CD1c-positive myeloid dendritic cell (primary cell): ENCODE measurements around the gene ZBED6.
"Not testable (repeated sequence)": the region's sequence is repeated elsewhere in the genome, so short reads cannot be mapped to it uniquely, and the experiment has no call there.

Source experiments
- DNase-seq: peaks from one replicate; pipeline ENCODE4 v3.0.0-alpha.2; 2016; ENCODE audit errors: extremely low spot score

Gene ZBED6

DNA sequence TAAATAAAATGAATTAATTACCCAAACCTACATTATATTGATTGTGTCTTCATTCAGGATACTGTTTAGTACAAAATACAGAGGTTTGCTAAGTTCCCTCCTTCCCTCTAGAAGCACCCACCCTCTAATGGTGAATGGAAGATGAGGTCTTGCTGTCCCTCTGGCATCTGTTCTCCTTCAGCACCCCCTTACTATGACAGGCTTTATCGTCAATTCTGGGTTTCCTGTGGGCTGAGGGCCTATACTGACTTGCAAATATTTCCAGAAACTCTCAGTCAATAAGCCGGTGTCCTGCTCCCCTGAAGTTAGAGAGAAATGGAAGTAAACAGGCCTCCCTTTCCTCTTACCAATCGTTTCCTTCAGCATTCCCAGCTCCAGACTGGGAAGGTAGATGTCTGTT, 17.3 kb upstream of the ZBED6 start:
- no peak for DNase-seq

DNA sequence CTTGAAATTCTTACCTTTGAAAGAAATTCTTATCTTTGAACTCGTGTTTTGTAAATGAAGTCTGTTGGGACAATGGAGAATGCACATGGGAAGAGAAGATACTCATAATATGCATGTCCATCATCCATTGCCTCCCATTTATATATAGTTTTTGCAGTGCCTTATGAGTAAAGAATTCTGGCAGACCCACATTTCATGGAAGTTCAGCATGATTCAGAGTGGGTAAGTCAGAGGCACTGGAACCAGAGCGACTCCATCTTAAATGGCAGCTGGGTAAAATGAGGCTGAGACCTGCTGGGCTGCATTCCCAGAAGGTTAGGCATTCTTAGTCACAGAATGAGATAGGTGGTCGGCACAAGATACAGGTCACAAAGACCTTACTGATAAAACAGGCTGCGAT, 16.6 kb upstream of the ZBED6 start:
- no peak for DNase-seq

DNA sequence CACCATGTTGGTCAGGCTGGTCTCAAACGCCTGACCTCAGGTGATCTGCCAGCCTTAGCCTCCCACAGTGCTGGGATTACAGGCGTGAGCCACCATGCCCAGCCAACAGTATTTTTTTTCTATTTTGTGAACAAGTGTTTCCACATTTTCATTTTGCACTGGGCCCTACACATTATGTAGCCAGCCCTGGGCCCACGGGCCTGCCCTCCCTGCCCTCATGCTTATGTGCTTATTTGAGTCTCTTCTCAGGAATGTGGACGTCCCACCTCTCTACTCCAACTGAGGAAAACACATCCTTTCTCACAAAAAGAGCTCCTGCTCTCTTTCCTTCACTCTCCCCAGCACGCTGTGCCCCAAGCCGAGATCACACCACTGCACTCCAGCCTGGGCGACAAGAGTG, 13.5 kb upstream of the ZBED6 start:
- no peak for DNase-seq

DNA sequence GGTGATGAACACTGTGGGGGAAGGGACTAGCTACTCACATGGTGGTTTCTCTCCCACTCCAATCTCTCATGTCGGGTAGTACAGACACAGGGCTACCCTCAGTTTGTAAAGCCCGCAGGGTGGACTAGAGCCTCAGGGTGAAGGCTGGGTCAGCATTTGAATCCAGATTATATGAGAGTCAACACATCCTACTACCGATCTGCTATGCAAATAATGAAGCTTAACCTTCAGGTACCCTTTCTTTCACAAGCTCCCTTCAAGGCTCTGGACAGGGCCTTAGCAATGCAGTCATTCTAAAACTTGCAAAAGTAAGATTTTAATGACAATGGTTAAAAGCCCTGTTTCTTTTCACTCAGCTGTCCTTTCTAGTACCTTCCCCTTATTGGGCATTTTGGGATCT, 5.5 kb upstream of the ZBED6 start:
- DNase-seq, result no peak

DNA sequence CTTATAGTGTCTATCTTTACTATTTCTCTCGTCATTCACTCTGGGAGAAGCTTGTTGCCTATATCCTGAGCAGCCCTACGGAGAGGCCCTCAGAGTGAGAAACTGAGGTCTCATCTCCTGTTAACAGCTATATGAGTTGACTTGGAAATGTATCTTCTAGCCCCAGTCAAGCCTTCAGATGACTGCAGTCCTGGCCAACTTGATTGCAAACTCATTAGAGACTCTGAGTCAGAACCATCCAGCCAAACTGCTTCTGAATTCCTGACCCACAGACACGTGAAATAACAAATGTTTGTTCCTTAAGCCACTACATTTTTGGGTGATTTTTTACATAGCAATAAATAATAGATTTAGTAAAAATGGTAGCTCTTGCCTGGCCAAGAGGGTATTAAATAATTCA, 3.9 kb upstream of the ZBED6 start:
- no peak for DNase-seq

DNA sequence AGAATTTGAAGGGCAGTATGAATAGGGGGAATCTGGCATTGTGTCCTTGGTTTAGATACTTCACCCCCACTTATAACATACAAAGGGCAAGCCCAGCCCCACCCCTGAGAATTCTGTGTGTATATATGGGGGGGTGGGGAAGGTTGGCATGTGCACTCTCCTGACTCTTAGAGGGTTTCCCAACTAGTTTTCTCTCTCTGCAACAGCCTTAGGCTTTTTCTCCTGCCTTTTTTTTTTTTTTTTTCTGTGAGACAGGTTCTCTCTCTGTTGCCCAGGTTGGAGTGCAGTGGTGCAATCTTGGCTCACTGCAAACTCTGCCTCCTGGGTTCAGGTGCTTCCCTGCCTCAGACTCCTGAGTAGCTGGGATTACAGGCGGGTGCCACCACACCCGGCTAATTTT, 2.9 kb upstream of the ZBED6 start:
- DNase-seq, result no peak

GRCh38 chr1:203793561-203793960, 1.9 kb upstream of the ZBED6 start:
- DNase-seq, result not testable (repeated sequence)

- no peak for DNase-seq
Measured at GRCh38 chr1:203794764-203795440, 521 bp upstream of the ZBED6 start.

- peak; percentile 67 for DNase-seq
Measured at GRCh38 chr1:203796236-203796605, 798 bp downstream of the ZBED6 start.

DNA sequence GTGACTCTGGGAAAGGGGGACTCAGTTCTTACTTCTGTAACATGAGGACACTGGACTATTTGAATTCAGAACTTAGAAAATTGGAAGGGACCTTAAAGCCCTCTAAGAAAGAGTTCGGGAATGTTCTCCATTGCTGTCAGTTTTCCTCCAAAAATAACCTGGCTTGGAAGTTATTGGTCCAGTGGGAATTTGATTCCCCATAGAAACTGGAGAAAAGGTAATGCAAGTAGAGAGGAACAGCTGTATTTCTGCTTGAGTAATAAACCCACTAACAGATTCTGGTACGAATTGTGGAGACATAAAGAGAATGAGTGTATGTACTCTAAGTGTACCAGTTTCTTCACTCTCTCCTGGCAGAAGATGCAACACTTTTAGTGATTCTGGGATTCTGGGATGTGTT, 1.8 kb downstream of the ZBED6 start:
- no peak for DNase-seq

GRCh38 chr1:203797948-203798655, 2.7 kb downstream of the ZBED6 start:
- DNase-seq, result no peak

GRCh38 chr1:203799157-203799556, 3.7 kb downstream of the ZBED6 start:
- no peak for DNase-seq

- no peak for DNase-seq
Measured at GRCh38 chr1:203799971-203800370, 4.5 kb downstream of the ZBED6 start.

DNA sequence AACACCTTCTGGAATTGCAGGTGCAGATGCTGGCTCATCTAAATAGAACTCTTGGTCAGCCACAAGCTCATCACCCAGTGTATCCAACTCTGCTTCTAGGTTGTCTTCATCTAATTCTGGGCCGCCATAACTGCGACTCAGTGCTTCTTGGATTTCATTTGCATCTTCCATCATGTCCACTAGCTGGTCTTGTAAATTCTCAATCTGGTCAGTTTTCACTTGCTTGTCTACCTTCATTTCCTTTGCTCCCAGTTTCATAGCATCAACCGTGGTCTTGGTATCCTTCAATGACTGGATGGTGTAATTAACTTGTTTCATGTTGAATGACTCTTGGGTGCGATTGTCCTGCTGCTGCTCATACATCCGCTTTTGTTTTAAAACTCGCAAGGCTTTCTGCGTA, 10.3 kb downstream of the ZBED6 start:
- DNase-seq, result no peak

GRCh38 chr1:203807196-203807595, 11.8 kb downstream of the ZBED6 start:
- DNase-seq, result no peak

GRCh38 chr1:203813581-203814341, 18.3 kb downstream of the ZBED6 start:
- DNase-seq, result no peak

DNA sequence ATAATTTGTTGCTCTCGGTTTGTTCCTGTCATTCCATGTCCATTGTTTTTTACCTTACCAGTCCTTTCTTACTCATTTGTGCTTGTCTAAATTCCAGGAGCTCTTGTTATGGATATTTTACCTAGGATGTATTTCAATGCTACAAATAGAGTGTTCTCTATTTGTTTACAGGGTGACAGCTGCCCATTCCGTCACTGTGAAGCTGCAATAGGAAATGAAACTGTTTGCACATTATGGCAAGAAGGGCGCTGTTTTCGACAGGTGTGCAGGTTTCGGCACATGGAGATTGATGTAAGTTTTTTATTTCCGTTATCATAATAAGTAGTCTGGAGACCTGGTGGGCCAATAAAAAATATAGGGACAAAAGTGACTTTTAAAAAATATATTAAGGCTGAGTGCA, 23.0 kb downstream of the ZBED6 start:
- DNase-seq, result no peak

DNA sequence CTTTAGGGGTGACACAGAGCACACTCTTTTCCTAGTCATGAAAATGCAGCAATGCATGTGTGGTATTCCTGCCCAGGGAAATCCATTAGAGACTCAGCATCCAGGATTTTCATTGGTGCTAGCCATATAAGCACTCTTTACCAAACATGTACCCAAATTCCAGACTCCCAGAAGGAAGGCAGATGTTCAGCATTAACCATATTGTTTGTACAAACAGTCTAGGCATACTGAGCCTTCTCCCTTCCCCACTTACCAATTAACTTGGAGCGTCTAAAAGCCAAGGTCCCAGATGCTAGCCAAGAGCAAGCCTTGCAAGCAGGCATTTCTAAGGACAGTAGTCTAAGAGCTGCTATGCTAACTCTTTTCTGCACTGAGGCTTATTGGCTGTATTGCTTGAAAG, 27.9 kb downstream of the ZBED6 start:
- no peak for DNase-seq

DNA sequence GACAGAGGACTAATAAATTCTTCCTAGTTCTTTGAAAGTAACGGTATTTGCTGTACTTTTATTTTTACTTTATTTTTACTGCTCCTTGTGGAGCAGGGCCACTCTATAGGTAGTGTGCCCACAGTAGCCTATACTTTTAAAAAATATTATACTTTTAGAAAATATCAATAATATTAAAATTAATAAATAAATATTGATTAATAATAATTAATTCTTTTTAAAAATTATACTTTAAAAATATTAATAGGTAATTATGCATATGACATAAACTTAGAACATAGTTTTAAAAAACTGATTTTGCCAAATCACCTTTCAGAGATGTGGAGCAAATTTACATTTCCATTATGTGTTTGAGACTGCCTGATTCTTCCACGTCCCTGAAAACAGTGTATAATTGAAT, 30.8 kb downstream of the ZBED6 start:
- DNase-seq, result no peak

GRCh38 chr1:203828002-203828401, 32.6 kb downstream of the ZBED6 start:
- DNase-seq, result no peak

DNA sequence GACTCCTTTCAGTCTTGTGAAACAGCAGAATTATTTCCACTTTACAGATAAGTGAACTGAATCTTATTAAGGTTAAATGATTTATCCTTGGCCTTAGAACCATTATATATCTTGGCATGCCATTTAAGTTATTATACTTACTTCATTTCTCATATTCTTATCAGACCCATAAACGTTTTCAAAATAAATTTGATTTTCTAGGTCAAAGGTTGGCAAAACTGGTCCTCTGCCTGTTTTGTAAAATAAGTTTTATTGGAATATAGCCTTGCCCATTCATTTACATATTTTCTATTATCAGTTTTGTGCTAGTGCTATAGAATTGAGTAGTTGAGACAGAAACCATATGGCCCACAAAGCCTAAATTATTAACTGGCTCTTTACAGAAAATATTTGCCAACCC, 33.1 kb downstream of the ZBED6 start:
- no peak for DNase-seq

DNA sequence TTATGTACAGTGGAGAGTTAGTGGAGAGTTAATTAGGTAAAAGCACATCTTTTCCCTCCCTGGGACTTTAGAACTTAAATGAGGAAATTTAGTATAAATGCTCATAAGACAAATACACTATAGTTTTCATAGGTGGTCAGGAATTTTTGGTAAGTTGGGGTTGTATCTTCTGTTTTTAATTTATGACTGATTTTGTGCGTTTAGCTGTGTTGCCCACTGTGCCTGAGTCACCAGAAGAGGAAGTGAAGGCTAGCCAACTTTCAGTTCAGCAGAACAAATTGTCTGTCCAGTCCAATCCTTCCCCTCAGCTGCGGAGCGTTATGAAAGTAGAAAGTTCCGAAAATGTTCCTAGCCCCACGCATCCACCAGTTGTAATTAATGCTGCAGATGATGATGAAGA, 33.8 kb downstream of the ZBED6 start:
- DNase-seq, result peak; percentile 58

DNA sequence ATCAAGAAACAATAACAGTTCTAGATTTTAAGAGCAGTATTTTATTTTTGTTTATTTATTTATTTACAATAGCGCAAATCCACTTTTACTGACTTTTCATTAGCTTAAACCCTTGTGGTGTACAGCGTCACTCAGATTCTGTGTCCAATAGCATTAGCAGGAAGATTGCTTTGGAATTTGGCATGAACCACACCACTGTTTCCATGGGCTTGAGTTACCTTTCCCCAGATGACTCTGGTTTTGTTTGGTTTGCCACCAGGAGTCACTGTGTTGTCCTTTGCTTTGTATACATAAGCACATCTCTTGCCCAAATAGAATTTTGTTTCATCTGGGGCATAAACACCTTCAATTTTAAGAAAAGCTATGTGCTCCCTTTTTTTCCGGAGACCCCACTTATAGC, 40.1 kb downstream of the ZBED6 start:
- no peak for DNase-seq
